A673 (cell line): ENCODE measurements around the gene ANO4.

Experiments
- EZH2 ChIP-seq: fragments of 200-600 bp; sonication (generic); IDR thresholded peaks from 2 replicates; pipeline ENCODE4 v1.6.1; 2017; ENCODE audit warnings: borderline replicate concordance, low read depth, mild to moderate bottlenecking, mixed read lengths, antibody characterized with exemption, low read length; ENCODE audit not compliant: poor library complexity, severe bottlenecking
- TF ChIP-seq, protein P1 (sequence below): fragments of 300-800, 200-600 bp; sonication (generic); conservative IDR thresholded peaks from 2 replicates; pipeline ENCODE4 v1.5.1; 2017; ENCODE audit warnings: low read depth, mild to moderate bottlenecking, antibody characterized with exemption, low read length, moderate library complexity, mixed read lengths

- TF ChIP-seq, protein P1, sequence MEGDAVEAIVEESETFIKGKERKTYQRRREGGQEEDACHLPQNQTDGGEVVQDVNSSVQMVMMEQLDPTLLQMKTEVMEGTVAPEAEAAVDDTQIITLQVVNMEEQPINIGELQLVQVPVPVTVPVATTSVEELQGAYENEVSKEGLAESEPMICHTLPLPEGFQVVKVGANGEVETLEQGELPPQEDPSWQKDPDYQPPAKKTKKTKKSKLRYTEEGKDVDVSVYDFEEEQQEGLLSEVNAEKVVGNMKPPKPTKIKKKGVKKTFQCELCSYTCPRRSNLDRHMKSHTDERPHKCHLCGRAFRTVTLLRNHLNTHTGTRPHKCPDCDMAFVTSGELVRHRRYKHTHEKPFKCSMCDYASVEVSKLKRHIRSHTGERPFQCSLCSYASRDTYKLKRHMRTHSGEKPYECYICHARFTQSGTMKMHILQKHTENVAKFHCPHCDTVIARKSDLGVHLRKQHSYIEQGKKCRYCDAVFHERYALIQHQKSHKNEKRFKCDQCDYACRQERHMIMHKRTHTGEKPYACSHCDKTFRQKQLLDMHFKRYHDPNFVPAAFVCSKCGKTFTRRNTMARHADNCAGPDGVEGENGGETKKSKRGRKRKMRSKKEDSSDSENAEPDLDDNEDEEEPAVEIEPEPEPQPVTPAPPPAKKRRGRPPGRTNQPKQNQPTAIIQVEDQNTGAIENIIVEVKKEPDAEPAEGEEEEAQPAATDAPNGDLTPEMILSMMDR = no peak
- no peak for TF ChIP-seq EZH2
Observed at GRCh38 chr12:100908501-100908900, 113.9 kb downstream of the ANO4 start.
